ENCODE data around the gene PLA1A. TPM values are rescaled to one million over a fixed set of nuclear protein-coding genes. Genes with fewer than 3 reads are reported as not detected.

Gene PLA1A
- total and polyA plus RNA-seq, 2 donors (not counting 3 experiments of a cell fraction or from before 2014, with no cell fraction given) = 0.07 TPM; not detected in 1

- Histone ChIP-seq H3K36me3 (ENCODE audit: control insufficient read depth in 2 of 2, extremely low read depth in 1 of 2, insufficient read depth in 2 of 2, low read length in 2 of 2) (no peaks in the 10 kb centered on the region), H3K27me3 (ENCODE audit: control insufficient read depth in 2 of 2, insufficient read depth in 2 of 2, low read length in 2 of 2) (peaks cover 3 to 4% of the 10 kb centered on the region in 2 experiments), H2AFZ (ENCODE audit: low read depth, low read length) (no peak overlapping the region), H3K27ac (ENCODE audit: insufficient read depth, low read depth, low read length) (no peak overlapping the region), H3K79me2 (ENCODE audit: control insufficient read depth, insufficient read depth, low read length) (no peaks in the 10 kb centered on the region), H4K20me1 (replicated peaks; ENCODE audit: control insufficient read depth, extremely low read depth, insufficient read depth, low read length) (no peaks in the 10 kb centered on the region), H3K4me3 (replicated peaks in 1 of 3; ENCODE audit: insufficient read depth in 1 of 3, low read depth in 1 of 3, low read length in 3 of 3) (no peak overlapping the region), H3K9me1 (replicated peaks; ENCODE audit: control insufficient read depth, extremely low read depth, insufficient read depth, low read length) (no peaks in the 10 kb centered on the region), H3K9me3 (replicated peaks; ENCODE audit: control insufficient read depth, insufficient read depth, low read length) (no peaks in the 10 kb centered on the region), H3K9ac (replicated peaks; ENCODE audit: extremely low read depth, insufficient read depth, low read length) (no peak overlapping the region), H3K4me2 (ENCODE audit: insufficient read depth, low read length) (no peak overlapping the region), H3K4me1 (ENCODE audit: control insufficient read depth, extremely low read depth, insufficient read depth, low read length) (no peaks in the 10 kb centered on the region)
- BruUV-seq (replicated peaks) = no TSS peak
- FAIRE-seq (no peak), DNase-seq (ENCODE audit: low read depth, low spot score) (no peak)
- dilution Hi-C loops (cut with MboI; ENCODE audit: extremely low pct_ligation_motif_present, low sequenced_read_pairs) = no loop called here
- CTCF ChIA-PET = no interaction called here
- intact Hi-C loops (cut with micrococcal nuclease) = no loop called here
- no peak for TF ChIP-seq MAX (IDR thresholded peaks at IDR 0.05; ENCODE audit: insufficient read depth, insufficient read length)
- no peak for TF ChIP-seq JUN (IDR thresholded peaks at IDR 0.05; ENCODE audit: borderline replicate concordance, insufficient read depth, insufficient read length, low read depth)
- TF ChIP-seq CTCF (IDR thresholded peaks at IDR 0.05; ENCODE audit: extremely low read depth in 1 of 2, insufficient read depth in 1 of 2, low read depth in 1 of 2, low read length in 2 of 2) = no peak
- TF ChIP-seq POLR2A (IDR thresholded peaks at IDR 0.05; ENCODE audit: low read depth, low read length) = no peak
- no peak for TF ChIP-seq FOS (IDR thresholded peaks at IDR 0.05; ENCODE audit: borderline replicate concordance, insufficient read depth, low read length)
- TF ChIP-seq EZH2 (IDR thresholded peaks at IDR 0.05; ENCODE audit: borderline replicate concordance, low read depth, low read length, severe bottlenecking) = no peak
- TF ChIP-seq GATA2 (IDR thresholded peaks at IDR 0.05; ENCODE audit: insufficient read depth, insufficient read length, low read depth, low read length) = no peak
- no peak for TF ChIP-seq MYC (IDR thresholded peaks at IDR 0.05; ENCODE audit: low read depth, low read length)
- TF ChIP-seq POLR2AphosphoS5 (IDR thresholded peaks at IDR 0.05; ENCODE audit: insufficient read depth, low read depth, low read length) = no peak
- POLR2A ChIA-PET = no interaction called here
These were observed 27.5 kb upstream of the PLA1A start for GRCh38 chr3:119570229-119570628.

Measured in endothelial cell of umbilical vein (primary cell).